Neutrophil (primary cell): ENCODE results near the gene COLGALT1.
"Not testable (repeated sequence)": the region's sequence is repeated elsewhere in the genome, so short reads cannot be mapped to it uniquely, and the experiment has no call there.

Source experiments
- H3K27ac ChIP-seq: fragments of 200-600 bp; sonication (generic); 2 replicates; pipeline ENCODE4 v1.5.1; 2016; ENCODE audit warnings: mild to moderate bottlenecking, moderate library complexity
- H3K27me3 ChIP-seq: fragments of 200-600 bp; sonication (generic); 2 replicates; pipeline ENCODE4 v1.6.0; 2016; ENCODE audit warnings: mild to moderate bottlenecking
- H3K36me3 ChIP-seq: fragments of 200-600 bp; sonication (generic); 2 replicates; pipeline ENCODE4 v1.5.1; 2017
- H3K4me1 ChIP-seq, 2 experiments: fragments of 200-600 bp in 1 of 2; sonication (generic) in 1 of 2; 1 replicate in 1 of 2; 2 replicates in 1 of 2; pipeline versions ENCODE4 v1.5.1 to v1.6.1; 2013 to 2016; ENCODE audit warnings: low read depth in 1 of 2, low read length in 1 of 2, mild to moderate bottlenecking in 1 of 2, moderate library complexity in 1 of 2; ENCODE audit not compliant: control insufficient read depth in 1 of 2, insufficient read depth in 1 of 2
- H3K4me3 ChIP-seq, 2 experiments: fragments of 200-600 bp in 1 of 2; sonication (generic) in 1 of 2; 1 replicate in 1 of 2; 2 replicates in 1 of 2; pipeline ENCODE4 v1.5.1; 2013 to 2016; ENCODE audit warnings: low read depth in 1 of 2, low read length in 1 of 2, mild to moderate bottlenecking in 1 of 2, moderate library complexity in 1 of 2
- H3K9me3 ChIP-seq: fragments of 200-600 bp; sonication (generic); 2 replicates; pipeline ENCODE4 v1.5.1; 2016
- CTCF ChIP-seq: fragments of 200-600 bp; sonication (generic); IDR thresholded peaks from 2 replicates; pipeline ENCODE4 v1.5.1; 2016; ENCODE audit warnings: antibody characterized with exemption

COLGALT1 gene

GRCh38 chr19:17512574-17512939 lies 42.9 kb upstream of the COLGALT1 start:
- Histone ChIP-seq H3K4me1 (peaks cover 34 to 37% of the 10 kb centered on the region in 2 experiments), H3K36me3 (peaks cover 17% of the 10 kb centered on the region), H3K27me3 (no peaks in the 10 kb centered on the region), H3K9me3 (no peaks in the 10 kb centered on the region), H3K27ac (peak overlapping the region; percentile 97), H3K4me3 (peak overlapping the region; percentile 89 to 100)
- TF ChIP-seq CTCF = no peak

DNA sequence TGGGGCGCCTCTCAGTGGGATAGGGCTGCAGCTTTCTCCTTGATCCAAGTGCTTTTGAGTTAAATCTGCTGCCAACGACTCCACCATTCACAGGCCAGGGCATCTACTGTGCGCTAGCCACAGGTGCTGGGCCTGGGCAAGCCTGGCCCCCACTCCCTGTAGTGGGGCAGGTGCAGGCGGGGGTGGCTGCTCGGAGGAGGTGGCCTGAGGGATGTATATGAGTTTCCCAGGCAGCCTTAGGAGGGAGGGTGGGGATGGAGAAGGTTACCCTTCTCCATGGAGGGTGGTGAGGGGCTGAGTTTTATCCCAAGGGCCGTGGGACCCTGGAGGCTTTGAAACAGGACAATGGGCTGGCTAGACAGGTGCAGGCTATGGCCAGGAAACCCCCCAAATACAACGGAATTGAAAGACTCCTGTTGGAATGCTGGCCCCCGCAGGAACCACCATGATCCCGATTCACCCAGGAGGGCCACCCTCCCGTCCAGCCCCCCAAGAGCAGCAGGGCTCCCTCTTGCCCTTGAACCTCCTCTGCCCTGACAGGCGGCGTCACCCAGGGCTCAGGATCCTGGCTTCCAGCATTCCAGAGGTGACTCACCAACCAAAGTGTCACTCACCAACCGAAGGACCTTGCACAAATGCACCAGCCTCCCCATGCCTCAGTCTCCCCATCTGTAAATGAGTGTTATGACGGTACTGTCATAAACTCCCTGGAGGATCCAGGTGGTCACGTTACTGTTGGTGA lies 39.9 kb upstream of the COLGALT1 start:
- TF ChIP-seq CTCF = no peak
- Histone ChIP-seq H3K36me3 (peaks cover 39% of the 10 kb centered on the region), H3K9me3 (no peaks in the 10 kb centered on the region), H3K4me3 (no peak overlapping the region), H3K27me3 (no peaks in the 10 kb centered on the region), H3K4me1 (peaks cover 24 to 29% of the 10 kb centered on the region in 2 experiments), H3K27ac (peak overlapping the region; percentile 28)

- peaks cover 30 to 32% of the 10 kb centered on the region in 2 experiments for H3K4me1 ChIP-seq
- no peak overlapping the region for H3K27ac ChIP-seq
- no peak for TF ChIP-seq CTCF
- no peaks in the 10 kb centered on the region for H3K27me3 ChIP-seq
- no peaks in the 10 kb centered on the region for H3K9me3 ChIP-seq
- peaks cover 49% of the 10 kb centered on the region for H3K36me3 ChIP-seq
- no peak overlapping the region for H3K4me3 ChIP-seq
These were observed 37.6 kb upstream of the COLGALT1 start for GRCh38 chr19:17517898-17518297.

GRCh38 chr19:17518654-17519053 lies 36.8 kb upstream of the COLGALT1 start:
- not testable (repeated sequence) for H3K27ac ChIP-seq, H3K4me3 ChIP-seq, H3K9me3 ChIP-seq, H3K27me3 ChIP-seq
- H3K4me1 ChIP-seq = peaks cover 30 to 32% of the 10 kb centered on the region in 2 experiments
- H3K36me3 ChIP-seq = peaks cover 49% of the 10 kb centered on the region

- Histone ChIP-seq H3K27me3 (no peaks in the 10 kb centered on the region), H3K4me3 (no peak overlapping the region), H3K9me3 (no peaks in the 10 kb centered on the region), H3K36me3 (peaks cover 49% of the 10 kb centered on the region), H3K27ac (no peak overlapping the region), H3K4me1 (peaks cover 36 to 42% of the 10 kb centered on the region in 2 experiments)
- TF ChIP-seq CTCF = no peak
These were observed 35.5 kb upstream of the COLGALT1 start for GRCh38 chr19:17519967-17520366.

- peak overlapping the region; percentile 98 for H3K27ac ChIP-seq
- no peaks in the 10 kb centered on the region for H3K27me3 ChIP-seq
- H3K9me3 ChIP-seq = no peaks in the 10 kb centered on the region
- no peak for TF ChIP-seq CTCF
- no peak overlapping the region for H3K4me3 ChIP-seq
- peaks cover 47% of the 10 kb centered on the region for H3K36me3 ChIP-seq
- peaks cover 38 to 48% of the 10 kb centered on the region in 2 experiments for H3K4me1 ChIP-seq
These were observed 34.6 kb upstream of the COLGALT1 start for GRCh38 chr19:17520865-17521264.
